Osteoblast (primary cell): ENCODE measurements around the gene ACOT7. TPM values are rescaled to one million over a fixed set of nuclear protein-coding genes. Genes with fewer than 3 reads are reported as not detected.
A peak's percentile ranks its signal among the peaks of the same experiment; 100 is the strongest.
"Not testable (repeated sequence)": the region's sequence is repeated elsewhere in the genome, so short reads cannot be mapped to it uniquely, and the experiment has no call there.

Experiments
- DNase-seq: peaks from one replicate; pipeline ENCODE4 v3.0.0; 2011; ENCODE audit warnings: low spot score, mixed read lengths; ENCODE audit not compliant: insufficient read length; ENCODE audit errors: missing footprints
- H2AFZ ChIP-seq: 2 replicates; pipeline ENCODE4 v1.6.0; 2011; ENCODE audit warnings: mild to moderate bottlenecking, low read length
- H3K27ac ChIP-seq: 2 replicates; pipeline ENCODE4 v1.5.1; 2011; ENCODE audit warnings: mild to moderate bottlenecking, low read depth, low read length, moderate library complexity
- H3K27me3 ChIP-seq: 2 replicates; pipeline ENCODE4 v1.6.0; 2012; ENCODE audit warnings: mild to moderate bottlenecking, control low read depth, inconsistent platforms, low read length, moderate library complexity; ENCODE audit not compliant: insufficient read depth
- H3K36me3 ChIP-seq: 2 replicates; pipeline ENCODE4 v1.5.1; 2011; ENCODE audit warnings: mild to moderate bottlenecking, low read length, control low read depth, moderate library complexity; ENCODE audit not compliant: insufficient read depth
- H3K4me1 ChIP-seq: 2 replicates; pipeline ENCODE4 v1.5.1; 2011; ENCODE audit warnings: mild to moderate bottlenecking, low read length, control low read depth, moderate library complexity; ENCODE audit not compliant: insufficient read depth
- H3K4me2 ChIP-seq: 2 replicates; pipeline ENCODE4 v1.6.0; 2011; ENCODE audit warnings: mild to moderate bottlenecking, low read length; ENCODE audit not compliant: insufficient read depth
- H3K4me3 ChIP-seq: fragments of 200-600 bp; sonication (generic); 3 replicates; pipeline ENCODE4 v1.5.1; 2012; ENCODE audit warnings: mild to moderate bottlenecking, low read length, inconsistent platforms; ENCODE audit not compliant: insufficient read depth
- H3K79me2 ChIP-seq: 2 replicates; pipeline ENCODE4 v1.6.0; 2012; ENCODE audit warnings: mild to moderate bottlenecking, low read length, control low read depth, inconsistent platforms; ENCODE audit not compliant: insufficient read depth
- H3K9me3 ChIP-seq: 2 replicates; pipeline ENCODE4 v1.5.1; 2011; ENCODE audit warnings: low read depth, low read length, control low read depth
- H4K20me1 ChIP-seq: 2 replicates; pipeline ENCODE4 v1.6.0; 2012; ENCODE audit warnings: mild to moderate bottlenecking, low read length, control low read depth; ENCODE audit not compliant: insufficient read depth
- total RNA-seq: library from RNA; depleted of rRNA; stranded (reverse); fragments of >200 nt; gene quantifications from 2 replicates; pipeline ENCODE4 v1.2.3, GENCODE V29; 2012
- TF ChIP-seq, protein P1 (sequence below): IDR thresholded peaks from 2 replicates; pipeline ENCODE4 v1.5.1; 2011; ENCODE audit warnings: mild to moderate bottlenecking, low read depth, low read length, moderate library complexity; ENCODE audit errors: extremely low read depth

Gene ACOT7
- total RNA-seq, 1 donor: 10.9 TPM

DNA sequence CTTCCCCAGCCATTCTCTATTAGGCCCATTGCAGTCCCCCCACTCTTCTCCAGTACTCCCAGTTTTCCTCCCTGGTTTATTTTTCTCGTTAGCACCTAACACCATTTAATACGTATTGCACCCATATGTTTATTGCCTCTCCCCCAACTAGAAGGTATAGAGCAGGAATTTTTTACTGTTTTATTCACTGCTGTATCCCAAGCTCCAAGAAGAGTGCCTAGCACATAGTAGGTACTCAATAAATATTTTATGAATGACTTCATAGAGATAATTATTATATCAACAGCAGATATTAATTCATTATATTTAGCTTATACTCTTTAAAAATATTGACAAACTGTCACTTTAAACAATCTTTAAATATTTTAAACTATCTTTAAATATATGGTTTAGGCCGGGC is 5.7 kb upstream of the ACOT7 start:
- Histone ChIP-seq H2AFZ (no peak overlapping the region), H3K79me2 (no peaks in the 10 kb centered on the region), H3K4me3 (no peak overlapping the region), H3K27ac (no peak overlapping the region), H3K9me3 (no peaks in the 10 kb centered on the region), H4K20me1 (no peaks in the 10 kb centered on the region), H3K4me1 (peaks cover under 1% of the 10 kb centered on the region), H3K4me2 (no peak overlapping the region), H3K27me3 (no peaks in the 10 kb centered on the region), H3K36me3 (no peaks in the 10 kb centered on the region)
- DNase-seq: peak; percentile 30
- TF ChIP-seq, protein P1, sequence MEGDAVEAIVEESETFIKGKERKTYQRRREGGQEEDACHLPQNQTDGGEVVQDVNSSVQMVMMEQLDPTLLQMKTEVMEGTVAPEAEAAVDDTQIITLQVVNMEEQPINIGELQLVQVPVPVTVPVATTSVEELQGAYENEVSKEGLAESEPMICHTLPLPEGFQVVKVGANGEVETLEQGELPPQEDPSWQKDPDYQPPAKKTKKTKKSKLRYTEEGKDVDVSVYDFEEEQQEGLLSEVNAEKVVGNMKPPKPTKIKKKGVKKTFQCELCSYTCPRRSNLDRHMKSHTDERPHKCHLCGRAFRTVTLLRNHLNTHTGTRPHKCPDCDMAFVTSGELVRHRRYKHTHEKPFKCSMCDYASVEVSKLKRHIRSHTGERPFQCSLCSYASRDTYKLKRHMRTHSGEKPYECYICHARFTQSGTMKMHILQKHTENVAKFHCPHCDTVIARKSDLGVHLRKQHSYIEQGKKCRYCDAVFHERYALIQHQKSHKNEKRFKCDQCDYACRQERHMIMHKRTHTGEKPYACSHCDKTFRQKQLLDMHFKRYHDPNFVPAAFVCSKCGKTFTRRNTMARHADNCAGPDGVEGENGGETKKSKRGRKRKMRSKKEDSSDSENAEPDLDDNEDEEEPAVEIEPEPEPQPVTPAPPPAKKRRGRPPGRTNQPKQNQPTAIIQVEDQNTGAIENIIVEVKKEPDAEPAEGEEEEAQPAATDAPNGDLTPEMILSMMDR: no peak

DNA sequence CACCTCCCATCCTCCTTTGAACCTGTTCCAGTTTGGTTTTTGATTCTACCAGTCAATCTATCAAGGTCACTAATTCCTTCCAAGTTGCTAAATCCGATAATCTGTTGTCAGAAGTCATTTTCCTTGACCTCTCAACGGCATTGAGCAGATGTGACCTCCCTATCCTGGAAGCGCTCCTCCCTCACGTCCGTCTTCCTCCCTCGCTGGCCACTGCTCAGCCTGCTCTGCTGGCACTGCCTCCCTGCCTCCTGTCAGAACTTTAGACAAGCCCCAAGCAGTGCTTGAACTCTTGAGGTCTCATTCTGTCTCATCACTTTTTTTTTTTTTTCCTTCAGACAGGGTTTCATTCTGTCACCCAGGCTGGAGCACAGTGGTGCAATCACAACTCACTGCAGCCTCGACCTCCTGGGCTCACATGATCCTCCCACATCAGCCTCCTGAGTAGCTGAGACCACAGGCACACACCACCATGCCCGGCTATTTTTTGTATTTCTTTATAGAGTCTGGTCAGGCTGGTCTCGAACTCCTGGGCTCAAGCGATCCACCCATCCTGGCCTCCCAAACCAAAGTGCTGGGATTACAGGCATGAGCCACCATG is 4.4 kb upstream of the ACOT7 start:
- no peak overlapping the region for H3K27ac ChIP-seq
- DNase-seq: peak; percentile 58
- TF ChIP-seq, protein P1: no peak
- H3K4me3 ChIP-seq: no peak overlapping the region
- no peaks in the 10 kb centered on the region for H3K36me3 ChIP-seq
- H2AFZ ChIP-seq: no peak overlapping the region
- peaks cover 4% of the 10 kb centered on the region for H3K4me1 ChIP-seq
- H3K9me3 ChIP-seq: no peaks in the 10 kb centered on the region
- no peaks in the 10 kb centered on the region for H4K20me1 ChIP-seq
- H3K79me2 ChIP-seq: no peaks in the 10 kb centered on the region
- H3K27me3 ChIP-seq: no peaks in the 10 kb centered on the region
- no peak overlapping the region for H3K4me2 ChIP-seq

DNA sequence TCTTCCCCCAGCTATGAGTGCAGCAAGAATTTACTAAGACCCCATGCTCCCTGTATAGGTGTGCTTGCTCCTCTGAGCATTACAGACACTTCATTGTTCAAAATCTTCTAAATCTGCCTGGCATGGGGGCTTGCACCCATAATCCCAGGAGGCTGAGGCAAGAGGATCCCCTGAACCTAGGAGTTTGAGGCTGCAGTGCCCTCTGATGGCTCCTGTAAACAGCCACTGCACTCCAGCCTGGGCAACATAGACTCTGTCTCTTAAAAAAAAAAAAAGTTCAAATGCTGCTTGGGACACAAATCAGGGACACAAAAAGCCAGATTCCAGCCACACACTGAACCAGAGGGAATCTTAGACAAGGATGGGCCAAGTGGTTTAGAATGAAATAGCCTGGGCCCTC is 3.4 kb upstream of the ACOT7 start:
- Histone ChIP-seq H3K4me3 (no peak overlapping the region), H3K4me2 (no peak overlapping the region), H2AFZ (no peak overlapping the region), H3K79me2 (peaks cover 9% of the 10 kb centered on the region), H3K9me3 (no peaks in the 10 kb centered on the region), H3K27ac (no peak overlapping the region), H4K20me1 (no peaks in the 10 kb centered on the region), H3K36me3 (no peaks in the 10 kb centered on the region), H3K4me1 (peaks cover 12% of the 10 kb centered on the region), H3K27me3 (no peaks in the 10 kb centered on the region)
- TF ChIP-seq, protein P1: peak; percentile 16
- no peak for DNase-seq

DNA sequence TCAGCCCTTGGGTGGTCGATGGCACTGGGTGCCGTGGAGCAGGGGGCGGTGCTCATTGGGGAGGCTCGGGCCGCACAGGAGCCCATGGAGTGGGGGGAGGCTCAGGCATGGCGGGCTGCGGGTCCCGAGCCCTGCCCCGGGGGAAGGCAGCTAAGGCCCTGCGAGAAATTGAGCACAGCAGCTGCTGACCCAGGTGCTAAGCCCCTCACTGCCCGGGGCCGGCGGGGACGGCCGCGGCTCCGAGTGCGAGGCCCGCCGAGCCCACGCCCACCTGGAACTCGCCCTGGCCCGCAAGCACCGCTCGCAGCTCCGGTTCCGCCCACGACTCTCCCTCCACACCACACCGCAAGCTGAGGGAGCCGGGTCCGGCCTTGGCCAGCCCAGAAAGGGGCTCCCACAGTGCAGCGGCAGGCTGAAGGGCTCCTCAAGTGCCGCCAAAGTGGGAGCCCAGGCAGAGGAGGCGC is 2.2 kb upstream of the ACOT7 start:
- not testable (repeated sequence) for H3K4me3 ChIP-seq, H3K36me3 ChIP-seq, H2AFZ ChIP-seq, H3K4me2 ChIP-seq, DNase-seq, H3K9me3 ChIP-seq, H3K27ac ChIP-seq, H3K27me3 ChIP-seq, H4K20me1 ChIP-seq
- H3K79me2 ChIP-seq: peaks cover 19% of the 10 kb centered on the region
- peaks cover 16% of the 10 kb centered on the region for H3K4me1 ChIP-seq

DNA sequence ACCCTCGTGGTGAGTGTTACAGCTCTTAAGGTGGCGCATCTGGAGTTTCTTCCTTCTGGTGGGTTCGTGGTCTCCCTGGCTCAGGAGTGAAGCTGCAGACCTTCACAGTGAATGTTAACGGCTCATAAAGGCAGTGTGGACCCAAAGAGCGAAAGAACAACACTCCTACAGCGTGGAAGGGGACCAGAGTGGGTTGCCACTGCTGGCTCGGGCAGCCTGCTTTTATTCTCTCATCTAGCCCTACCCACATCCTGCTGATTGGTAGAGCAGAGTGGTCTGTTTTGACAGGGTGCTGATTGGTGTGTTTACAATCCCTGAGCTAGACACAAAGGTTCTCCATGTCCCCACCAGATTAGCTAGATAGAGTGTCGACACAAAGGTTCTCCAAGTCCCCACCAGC is 1.6 kb upstream of the ACOT7 start:
- DNase-seq, H3K4me3 ChIP-seq, H3K27me3 ChIP-seq, H3K27ac ChIP-seq, H3K4me2 ChIP-seq, H3K9me3 ChIP-seq, H3K36me3 ChIP-seq, H2AFZ ChIP-seq, H4K20me1 ChIP-seq: not testable (repeated sequence)
- peaks cover 21% of the 10 kb centered on the region for H3K79me2 ChIP-seq
- H3K4me1 ChIP-seq: peaks cover 16% of the 10 kb centered on the region
